ENCODE data around the gene RNF5.

Gene RNF5

GRCh38 chr6:32148289-32149091 is 29.7 kb upstream of the RNF5 start:
- peaks cover 10% of the 10 kb centered on the region for H3F3A ChIP-seq (ENCODE audit: control insufficient read depth, insufficient read depth)
- H3K79me2 ChIP-seq (ENCODE audit: control insufficient read depth, low read length), result no peaks in the 10 kb centered on the region
- H3K4me3 ChIP-seq (ENCODE audit: low read length), result no peak overlapping the region
- H3K4me1 ChIP-seq (ENCODE audit: control insufficient read depth, low read length), result peaks cover 19% of the 10 kb centered on the region
- peaks cover 12% of the 10 kb centered on the region for H3K27me3 ChIP-seq (ENCODE audit: control insufficient read depth, low read length)
- TF ChIP-seq EZH2phosphoT487 (IDR thresholded peaks at IDR 0.05; ENCODE audit: borderline replicate concordance, low read length), result no peak
- TF ChIP-seq, protein P1, sequence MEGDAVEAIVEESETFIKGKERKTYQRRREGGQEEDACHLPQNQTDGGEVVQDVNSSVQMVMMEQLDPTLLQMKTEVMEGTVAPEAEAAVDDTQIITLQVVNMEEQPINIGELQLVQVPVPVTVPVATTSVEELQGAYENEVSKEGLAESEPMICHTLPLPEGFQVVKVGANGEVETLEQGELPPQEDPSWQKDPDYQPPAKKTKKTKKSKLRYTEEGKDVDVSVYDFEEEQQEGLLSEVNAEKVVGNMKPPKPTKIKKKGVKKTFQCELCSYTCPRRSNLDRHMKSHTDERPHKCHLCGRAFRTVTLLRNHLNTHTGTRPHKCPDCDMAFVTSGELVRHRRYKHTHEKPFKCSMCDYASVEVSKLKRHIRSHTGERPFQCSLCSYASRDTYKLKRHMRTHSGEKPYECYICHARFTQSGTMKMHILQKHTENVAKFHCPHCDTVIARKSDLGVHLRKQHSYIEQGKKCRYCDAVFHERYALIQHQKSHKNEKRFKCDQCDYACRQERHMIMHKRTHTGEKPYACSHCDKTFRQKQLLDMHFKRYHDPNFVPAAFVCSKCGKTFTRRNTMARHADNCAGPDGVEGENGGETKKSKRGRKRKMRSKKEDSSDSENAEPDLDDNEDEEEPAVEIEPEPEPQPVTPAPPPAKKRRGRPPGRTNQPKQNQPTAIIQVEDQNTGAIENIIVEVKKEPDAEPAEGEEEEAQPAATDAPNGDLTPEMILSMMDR (IDR thresholded peaks at IDR 0.05; ENCODE audit: low read depth, low read length, poor library complexity, severe bottlenecking), result no peak
- H3K9me2 ChIP-seq (replicated peaks; ENCODE audit: control insufficient read depth, low read length), result no peaks in the 10 kb centered on the region
- H3K27ac ChIP-seq (ENCODE audit: low read depth, low read length), result no peak overlapping the region
- no peaks in the 10 kb centered on the region for H3K36me3 ChIP-seq (ENCODE audit: control insufficient read depth, low read length)
- H3K9me3 ChIP-seq (ENCODE audit: control insufficient read depth, insufficient read depth, low read length), result no peaks in the 10 kb centered on the region
- H4K20me1 ChIP-seq (ENCODE audit: control insufficient read depth, insufficient read depth, low read depth, low read length), result no peaks in the 10 kb centered on the region
- no peak overlapping the region for H3K4me2 ChIP-seq (ENCODE audit: low read length)

GRCh38 chr6:32149092-32149755 is 29.0 kb upstream of the RNF5 start:
- H3K9me3 ChIP-seq (ENCODE audit: control insufficient read depth, insufficient read depth, low read length), result no peaks in the 10 kb centered on the region
- peaks cover 10% of the 10 kb centered on the region for H3F3A ChIP-seq (ENCODE audit: control insufficient read depth, insufficient read depth)
- H4K20me1 ChIP-seq (ENCODE audit: control insufficient read depth, insufficient read depth, low read depth, low read length), result no peaks in the 10 kb centered on the region
- no peak overlapping the region for H3K4me3 ChIP-seq (ENCODE audit: low read length)
- peaks cover 22% of the 10 kb centered on the region for H3K4me1 ChIP-seq (ENCODE audit: control insufficient read depth, low read length)
- no peak overlapping the region for H3K27ac ChIP-seq (ENCODE audit: low read depth, low read length)
- H3K4me2 ChIP-seq (ENCODE audit: low read length), result no peak overlapping the region
- no peaks in the 10 kb centered on the region for H3K36me3 ChIP-seq (ENCODE audit: control insufficient read depth, low read length)
- no peaks in the 10 kb centered on the region for H3K9me2 ChIP-seq (replicated peaks; ENCODE audit: control insufficient read depth, low read length)
- peaks cover 12% of the 10 kb centered on the region for H3K27me3 ChIP-seq (ENCODE audit: control insufficient read depth, low read length)
- TF ChIP-seq, protein P1 (IDR thresholded peaks at IDR 0.05; ENCODE audit: low read depth, low read length, poor library complexity, severe bottlenecking), result no peak
- TF ChIP-seq EZH2phosphoT487 (IDR thresholded peaks at IDR 0.05; ENCODE audit: borderline replicate concordance, low read length), result no peak
- H3K79me2 ChIP-seq (ENCODE audit: control insufficient read depth, low read length), result no peaks in the 10 kb centered on the region

- Histone ChIP-seq H3K9me3 (ENCODE audit: control insufficient read depth, insufficient read depth, low read length) (no peaks in the 10 kb centered on the region), H3K4me1 (ENCODE audit: control insufficient read depth, low read length) (peaks cover 26% of the 10 kb centered on the region), H4K20me1 (ENCODE audit: control insufficient read depth, insufficient read depth, low read depth, low read length) (no peaks in the 10 kb centered on the region), H3K4me2 (ENCODE audit: low read length) (no peak overlapping the region), H3K9me2 (replicated peaks; ENCODE audit: control insufficient read depth, low read length) (no peaks in the 10 kb centered on the region), H3K27me3 (ENCODE audit: control insufficient read depth, low read length) (peaks cover 12% of the 10 kb centered on the region), H3K36me3 (ENCODE audit: control insufficient read depth, low read length) (no peaks in the 10 kb centered on the region), H3K4me3 (ENCODE audit: low read length) (no peak overlapping the region), H3K27ac (ENCODE audit: low read depth, low read length) (no peak overlapping the region), H3K79me2 (ENCODE audit: control insufficient read depth, low read length) (peaks cover 7% of the 10 kb centered on the region), H3F3A (ENCODE audit: control insufficient read depth, insufficient read depth) (peaks cover 10% of the 10 kb centered on the region)
- TF ChIP-seq EZH2phosphoT487 (IDR thresholded peaks at IDR 0.05; ENCODE audit: borderline replicate concordance, low read length), result no peak
- TF ChIP-seq, protein P1 (IDR thresholded peaks at IDR 0.05; ENCODE audit: low read depth, low read length, poor library complexity, severe bottlenecking), result no peak
Observed at GRCh38 chr6:32149932-32150870, 28.0 kb upstream of the RNF5 start.
